ENCODE results near the gene NKAIN1. TPM values are rescaled to one million over a fixed set of nuclear protein-coding genes. Genes with fewer than 3 reads are reported as not detected.
"Not testable (repeated sequence)": the region's sequence is repeated elsewhere in the genome, so short reads cannot be mapped to it uniquely, and the experiment has no call there.

NKAIN1 gene
- polyA plus RNA-seq, 1 donor, result 1.8 TPM

- no peak for DNase-seq
These were observed 7.0 kb downstream of the NKAIN1 start for GRCh38 chr1:31232689-31233088.

GRCh38 chr1:31231802-31232201 is 7.9 kb downstream of the NKAIN1 start:
- no peak for DNase-seq

DNA sequence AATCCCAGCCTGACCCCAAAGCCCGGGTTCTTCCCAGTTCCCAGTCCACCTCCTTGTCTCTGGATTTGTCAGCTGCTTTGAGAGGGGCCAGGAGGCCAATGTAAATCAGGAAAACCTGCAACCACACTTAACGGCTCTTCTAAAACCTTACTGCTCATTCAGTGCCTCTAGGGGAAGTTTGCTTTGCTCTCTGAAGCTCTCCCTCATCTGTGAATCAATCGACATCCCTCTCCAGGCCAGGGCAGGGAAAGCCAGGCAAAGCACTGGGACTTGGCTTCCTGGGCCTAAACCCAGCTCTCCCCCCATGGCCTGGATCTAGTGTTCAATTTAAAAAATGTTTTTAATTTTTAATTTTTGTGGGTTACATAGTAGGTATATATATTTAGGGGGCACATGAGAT is 9.3 kb downstream of the NKAIN1 start:
- DNase-seq, result no peak

GRCh38 chr1:31228986-31229385 is 10.7 kb downstream of the NKAIN1 start:
- DNase-seq, result no peak

DNA sequence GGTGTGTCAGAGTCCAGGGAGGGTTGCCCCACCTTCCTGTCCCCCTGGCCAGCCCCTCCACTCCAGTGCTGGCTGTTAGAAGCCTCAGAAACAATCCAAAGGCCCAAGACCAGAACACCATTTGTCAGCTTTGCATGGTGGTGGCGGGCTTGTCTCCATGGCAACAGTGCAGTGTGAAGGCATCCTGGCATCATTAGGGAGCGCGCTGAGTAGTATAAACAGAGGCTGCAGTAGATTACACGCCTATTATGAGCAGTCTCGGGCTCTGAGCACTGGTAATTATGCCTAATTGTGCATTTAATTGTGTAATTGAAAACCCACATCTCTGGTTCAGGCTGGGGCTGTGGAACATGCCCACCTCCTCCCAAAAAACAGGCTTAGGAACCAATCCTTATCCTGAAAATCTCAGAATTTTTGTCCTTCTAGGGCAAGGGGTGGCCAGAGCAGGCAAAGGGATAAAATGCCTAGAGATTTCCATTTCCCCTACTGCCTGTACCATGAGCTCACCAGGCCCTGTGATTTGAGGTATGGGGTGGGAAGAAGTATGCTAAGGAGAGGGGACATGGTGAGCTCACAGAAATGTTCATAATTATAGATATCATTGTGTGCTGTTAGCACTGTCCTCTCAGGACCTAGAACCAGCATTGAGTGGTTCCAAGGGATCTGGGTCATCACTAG is 11.7 kb downstream of the NKAIN1 start:
- DNase-seq, result no peak

DNA sequence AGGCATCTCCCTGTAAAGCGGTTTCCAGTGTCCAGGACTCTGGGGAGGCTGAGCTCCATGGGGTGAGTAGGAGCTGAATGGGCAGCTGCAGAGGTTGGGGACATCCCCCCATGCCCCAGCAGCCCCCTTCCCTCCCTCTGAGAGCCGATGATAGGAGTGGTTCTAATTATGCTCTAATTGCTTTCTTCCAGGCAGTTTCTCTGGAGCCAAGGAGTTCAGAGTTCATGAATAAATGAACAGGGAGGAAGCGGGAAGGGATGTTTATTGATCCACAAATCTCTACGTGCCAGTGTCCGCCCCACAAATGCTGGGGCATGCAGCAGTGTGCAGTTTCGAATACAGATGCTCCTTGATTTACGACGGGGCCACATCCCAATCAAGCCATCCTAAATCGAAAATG is 15.6 kb downstream of the NKAIN1 start:
- DNase-seq, result no peak

- DNase-seq, result no peak
These were observed 17.5 kb downstream of the NKAIN1 start for GRCh38 chr1:31222176-31222575.

DNA sequence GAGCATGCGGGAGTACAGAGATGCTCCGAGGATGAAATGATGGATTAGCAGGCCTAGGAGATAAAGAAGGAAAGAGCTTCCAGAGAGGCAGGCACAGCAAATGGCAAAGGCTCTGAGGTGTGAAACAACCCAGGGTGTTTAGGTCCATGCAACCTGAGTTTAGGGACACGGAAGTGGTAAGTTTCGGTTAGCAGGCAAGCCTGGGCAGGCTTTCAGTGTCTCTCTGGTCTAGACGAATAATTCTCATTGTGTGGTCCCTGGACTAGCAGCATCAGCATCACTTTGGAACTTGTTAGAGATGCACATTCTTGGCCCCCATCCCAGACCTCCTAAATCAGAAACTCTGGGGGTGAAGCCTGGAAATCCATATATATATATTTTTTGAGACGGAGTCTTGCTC is 18.6 kb downstream of the NKAIN1 start:
- DNase-seq, result no peak

DNA sequence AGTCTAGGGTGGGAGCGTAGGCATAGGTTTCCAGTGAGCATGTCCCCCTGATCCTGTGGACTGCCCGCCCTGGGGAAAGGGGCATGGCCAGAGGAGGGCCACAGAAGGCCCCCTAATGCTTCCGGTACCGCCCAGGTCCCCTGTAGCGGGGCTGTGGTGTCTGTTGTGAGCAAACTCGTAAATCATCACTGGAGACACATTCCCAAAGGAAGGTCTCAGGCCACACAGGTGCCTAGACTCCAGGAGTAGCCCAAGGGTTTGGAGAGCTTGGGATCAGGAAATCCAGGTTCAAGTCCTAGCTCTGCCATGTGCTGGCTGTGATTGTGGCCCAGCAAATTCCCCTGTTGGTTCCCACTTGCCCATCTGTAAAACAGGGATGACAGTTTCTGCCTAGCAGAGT is 20.2 kb downstream of the NKAIN1 start:
- DNase-seq, result no peak

DNA sequence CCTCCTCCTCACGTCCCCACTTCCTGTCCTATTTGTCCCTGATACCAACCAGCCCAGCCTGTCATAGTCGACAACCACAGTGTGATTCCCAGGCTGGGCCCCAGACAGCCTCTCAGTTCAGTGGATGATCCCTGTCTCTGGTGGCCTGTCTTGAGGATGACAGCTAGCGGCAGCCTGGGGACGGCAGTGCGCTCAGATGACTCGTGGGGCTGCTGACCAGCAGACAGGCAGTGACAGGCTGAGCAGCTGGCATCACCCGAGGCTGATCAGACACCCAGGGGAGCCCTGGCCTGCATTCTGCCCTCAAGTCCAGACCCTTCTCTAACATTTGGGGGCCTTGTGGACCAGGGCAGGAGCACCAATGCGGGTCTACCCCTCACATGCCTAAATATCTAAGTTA is 21.0 kb downstream of the NKAIN1 start:
- DNase-seq, result no peak

GRCh38 chr1:31216016-31216415 is 23.7 kb downstream of the NKAIN1 start:
- peak; percentile 66 for DNase-seq

DNA sequence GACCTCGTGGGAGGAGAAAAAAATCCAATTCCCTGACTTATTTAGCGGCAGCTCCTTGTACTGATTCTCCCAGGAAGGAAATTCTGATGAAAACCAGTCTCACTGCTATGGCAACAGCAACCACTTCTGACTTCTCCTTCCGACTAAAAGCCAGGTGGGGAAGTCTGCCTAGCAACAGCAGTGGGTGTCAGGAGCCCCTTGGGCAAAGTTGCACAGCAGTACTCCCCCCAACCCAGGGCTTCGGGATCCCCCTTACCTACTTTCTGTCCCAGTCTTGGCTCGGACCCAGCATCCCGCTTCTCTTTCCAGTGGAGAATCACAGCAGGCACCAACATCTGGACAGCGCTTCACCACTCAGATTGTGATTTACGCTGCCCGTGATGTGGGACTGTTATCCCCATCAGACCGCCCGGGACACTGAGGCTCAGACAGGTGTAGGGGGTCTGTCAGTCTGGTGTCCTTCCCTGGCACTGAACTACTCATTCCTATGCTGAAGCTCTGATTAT is 24.6 kb downstream of the NKAIN1 start:
- DNase-seq, result no peak

DNA sequence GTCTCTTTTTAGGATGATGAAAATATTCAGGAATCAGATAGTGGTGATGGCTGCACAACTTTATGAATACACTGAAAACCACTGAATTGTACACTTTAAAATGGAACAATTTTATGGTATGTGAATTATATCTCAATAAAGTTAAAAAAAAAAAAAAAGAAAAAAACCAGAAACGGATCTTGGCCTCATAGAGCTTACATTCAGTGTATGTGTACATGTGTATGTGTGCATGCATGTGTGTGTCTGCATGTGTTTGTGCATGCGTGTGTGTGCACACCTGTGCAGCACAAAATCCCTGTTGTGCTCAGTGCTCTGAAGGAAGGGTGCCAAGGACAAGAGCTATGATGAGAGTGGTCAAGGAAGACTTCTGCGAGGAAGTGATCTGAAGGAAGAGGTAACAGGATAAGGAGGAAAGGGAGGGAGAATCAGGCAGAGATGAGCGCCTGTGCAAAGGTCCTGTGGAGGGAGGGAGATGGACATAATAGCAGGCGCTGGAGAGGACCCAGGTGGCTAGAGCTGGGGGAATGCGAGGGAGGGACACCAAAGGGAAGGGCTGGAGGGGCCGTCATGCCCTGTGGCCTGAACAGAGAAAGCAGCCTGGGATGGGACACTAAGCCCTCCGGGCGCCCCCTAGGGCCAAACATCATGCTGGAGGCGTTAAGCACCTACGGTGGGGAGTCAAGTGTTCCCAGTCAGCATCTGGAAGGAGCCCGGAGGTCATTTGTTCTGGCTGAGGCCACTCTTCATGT is 25.2 kb downstream of the NKAIN1 start:
- no peak for DNase-seq

DNA sequence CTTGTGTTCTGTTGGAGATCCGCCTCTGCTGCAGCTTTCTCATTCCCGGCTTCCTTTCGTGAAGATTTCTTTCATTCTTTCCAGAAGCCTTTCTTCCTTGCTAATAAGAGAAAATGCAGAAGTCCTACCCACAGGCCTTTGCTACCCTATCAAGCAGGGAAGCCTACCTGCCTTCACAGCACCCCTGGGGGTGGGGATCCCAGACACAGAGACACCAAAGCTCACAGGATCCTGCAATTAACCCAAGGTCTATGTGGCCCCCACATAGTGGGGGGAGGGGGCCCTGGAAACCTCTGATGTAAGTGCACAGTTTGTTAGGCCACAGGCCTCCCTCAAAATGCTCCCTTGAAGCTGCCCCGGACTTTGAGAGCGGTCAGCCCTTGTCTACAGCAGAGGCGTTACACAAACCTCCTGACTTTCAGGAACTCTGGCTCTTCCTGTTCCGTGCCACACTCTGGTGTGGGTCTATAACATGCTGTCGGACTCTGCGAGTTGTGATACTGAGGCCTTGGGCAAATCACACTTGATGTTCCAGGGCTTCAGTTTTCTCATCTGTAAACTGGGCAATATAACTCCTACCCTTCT is 31.2 kb downstream of the NKAIN1 start:
- DNase-seq, result no peak

DNA sequence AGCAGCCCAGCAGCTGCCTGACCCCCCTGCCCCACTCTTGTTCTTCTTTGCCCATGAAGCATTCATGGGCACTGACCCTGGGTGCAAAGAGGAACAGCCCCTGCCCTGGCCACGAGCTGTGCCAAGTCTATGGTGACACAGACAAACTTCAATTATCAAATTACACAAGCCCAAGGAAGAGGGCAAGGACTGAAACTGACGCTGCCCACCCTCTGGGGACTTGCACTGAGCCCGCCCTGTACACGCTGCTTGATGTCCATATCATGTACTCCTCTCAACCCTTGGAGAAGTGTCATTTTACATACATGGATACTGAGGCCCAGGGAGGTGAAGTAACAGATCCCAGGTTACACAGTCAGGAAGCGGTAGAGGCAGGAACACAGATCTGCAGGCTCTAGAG is 32.1 kb downstream of the NKAIN1 start:
- DNase-seq, result no peak

DNA sequence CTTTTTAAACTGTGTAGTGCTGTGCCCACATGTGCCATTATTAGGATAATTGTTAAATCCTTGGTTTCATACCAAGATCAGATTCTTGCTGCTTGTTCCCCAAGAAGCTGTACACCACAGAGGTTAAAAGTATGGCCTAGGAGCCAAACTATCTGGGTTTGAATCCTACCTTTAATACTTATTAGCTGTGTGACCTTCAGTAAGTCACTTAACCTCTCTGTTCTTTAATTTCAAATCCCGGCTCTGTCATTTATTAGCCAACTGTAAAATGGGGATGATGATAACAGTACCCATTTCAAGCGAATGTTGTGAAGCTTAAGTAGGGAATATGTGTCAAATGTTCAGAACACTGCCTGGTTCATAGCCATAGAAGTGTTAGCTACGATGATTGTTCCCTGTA is 32.6 kb downstream of the NKAIN1 start:
- no peak for DNase-seq

DNA sequence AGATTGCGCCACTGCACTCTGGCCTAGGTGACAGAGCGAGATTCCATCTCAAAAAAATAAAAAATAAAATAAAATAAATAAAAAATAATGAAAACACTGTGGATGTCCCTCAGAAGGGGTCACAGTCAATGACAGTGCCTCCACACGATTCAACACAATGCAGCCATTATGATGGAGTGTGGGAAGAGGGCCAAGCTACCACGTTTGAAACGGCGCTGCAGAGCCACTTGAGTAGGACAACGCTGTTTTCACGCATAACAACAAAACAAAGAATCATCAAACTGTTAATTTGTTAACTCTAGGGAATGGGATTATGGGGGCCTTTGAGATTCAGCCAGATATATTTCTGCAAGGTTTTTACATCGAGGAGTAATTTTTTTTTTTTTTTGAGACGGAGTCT is 36.5 kb downstream of the NKAIN1 start:
- no peak for DNase-seq

DNA sequence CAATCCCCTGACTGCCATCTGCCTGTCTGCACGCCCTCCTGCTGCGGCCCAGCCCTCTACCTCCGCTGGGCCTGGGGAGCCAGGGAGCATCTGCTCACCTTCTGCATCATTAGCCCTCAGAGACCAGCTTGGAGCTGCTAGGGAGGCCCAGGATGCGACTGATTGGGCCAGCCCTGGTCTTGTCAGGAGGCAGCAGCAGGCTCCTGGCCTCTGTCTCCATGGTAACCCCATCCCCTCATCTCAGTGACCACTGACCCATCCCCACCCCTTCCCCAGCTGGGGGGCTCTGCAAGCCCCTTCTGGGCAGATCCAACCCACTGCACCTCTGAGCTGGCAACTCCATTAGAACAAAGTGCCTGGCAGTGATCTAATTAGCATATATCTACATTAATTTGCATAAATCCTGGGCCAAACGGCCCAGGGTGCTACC is 37.7 kb downstream of the NKAIN1 start:
- DNase-seq, result no peak

- DNase-seq, result no peak
These were observed 39.7 kb downstream of the NKAIN1 start for GRCh38 chr1:31199949-31200348.

GRCh38 chr1:31199236-31199790 is 40.4 kb downstream of the NKAIN1 start:
- DNase-seq, result no peak

DNA sequence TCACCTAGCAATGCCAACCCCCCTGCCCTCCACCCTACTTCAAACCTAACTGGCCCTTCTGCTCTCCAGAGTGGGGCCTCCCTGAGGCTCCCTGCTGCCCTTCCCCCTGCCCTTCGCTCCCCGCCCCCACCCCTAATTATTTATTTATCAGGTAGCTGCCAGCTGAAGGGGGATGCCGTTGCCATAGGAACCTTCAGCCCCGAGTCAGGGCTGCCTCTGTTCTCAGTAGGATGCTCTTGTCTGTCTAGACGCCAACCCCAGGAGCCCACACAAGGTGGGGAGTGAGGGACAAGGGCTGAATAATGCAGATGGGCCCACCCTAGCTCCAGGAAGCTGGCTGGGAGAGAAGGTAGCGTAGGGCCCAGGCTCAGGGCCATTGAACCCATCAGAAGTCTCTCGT is 41.1 kb downstream of the NKAIN1 start:
- no peak for DNase-seq

- DNase-seq, result no peak
These were observed 41.5 kb downstream of the NKAIN1 start for GRCh38 chr1:31198150-31198549.

DNA sequence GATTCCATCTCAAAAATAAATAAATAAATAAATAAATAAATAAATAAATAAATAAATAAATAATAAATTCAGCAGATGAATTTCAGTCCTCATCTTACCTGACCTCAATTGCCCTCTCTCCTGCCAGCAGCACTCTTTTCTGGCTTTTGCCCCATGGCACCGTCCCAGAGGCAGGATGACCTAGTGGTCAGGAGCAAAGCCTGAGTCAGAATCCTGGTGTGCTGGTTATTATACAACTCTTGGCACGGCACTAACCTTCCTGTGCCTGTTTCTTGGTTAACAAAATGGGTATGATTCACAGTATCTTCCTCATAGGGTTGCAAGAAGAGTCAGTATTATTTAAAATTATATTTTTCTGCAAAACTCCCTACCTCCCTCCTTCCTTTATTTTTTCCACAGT is 43.0 kb downstream of the NKAIN1 start:
- DNase-seq, result no peak

- not testable (repeated sequence) for DNase-seq
These were observed 44.4 kb downstream of the NKAIN1 start for GRCh38 chr1:31195267-31195666.
